GM12891 (cell line): ENCODE data around the gene SEC14L5.

ENCODE experiments used
- POLR2A ChIP-seq: IDR thresholded peaks from 2 replicates; pipeline ENCODE4 v1.6.1; 2011; ENCODE audit warnings: low read depth, low read length, control low read depth
- TAF1 ChIP-seq: IDR thresholded peaks from 2 replicates; pipeline ENCODE4 v1.6.1; 2011; ENCODE audit warnings: low read depth, low read length, control low read depth

GRCh38 chr16:4979736-4980660, 21.9 kb downstream of the SEC14L5 start:
- TF ChIP-seq POLR2A (no peak), TAF1 (no peak)
